GM10248 (cell line): ENCODE measurements around the gene NINJ1.

Source experiments
- CTCF ChIA-PET: fragments of 300-600 bp; sonication (Branson Sonifier 250); formaldehyde crosslinking; extraction: SDS; loops from one replicate; lab custom pipeline; 2021; ENCODE audit warnings: antibody characterized with exemption; lab: Yijun Ruan, JAX
- POLR2A ChIA-PET: fragments of 350-650 bp; sonication (Branson Sonifier 250); formaldehyde crosslinking; extraction: SDS; loops from one replicate; lab custom pipeline; 2020; ENCODE audit warnings: antibody characterized with exemption; lab: Yijun Ruan, JAX
- DNase-seq: peaks from one replicate; pipeline ENCODE4 v3.0.0; 2012; ENCODE audit errors: extremely low spot score
- CTCF ChIP-seq: IDR thresholded peaks from 2 replicates; pipeline ENCODE4 v1.5.1; 2012; ENCODE audit warnings: mild to moderate bottlenecking, low read depth; ENCODE audit errors: extremely low read depth, missing control alignments, control extremely low read depth

The NINJ1 gene

GRCh38 chr9:93178851-93179786 is 45.1 kb upstream of the NINJ1 start:
- CTCF ChIA-PET: interaction anchor here (1.6 kb wide), 1 partner anchor 70 kb away, joined by 3 read pairs; no protein-coding TSS in a partner anchor
- TF ChIP-seq CTCF: no peak
- no peak for DNase-seq
- POLR2A ChIA-PET: no interaction called here

GRCh38 chr9:93177676-93178075 is 43.6 kb upstream of the NINJ1 start:
- no peak for TF ChIP-seq CTCF
- ChIA-PET CTCF (interaction anchor here (1.6 kb wide), 1 partner anchor 69 kb away, joined by 3 read pairs; no protein-coding TSS in a partner anchor), POLR2A (no interaction called here)
- no peak for DNase-seq

- DNase-seq: no peak
- no peak for TF ChIP-seq CTCF
- POLR2A ChIA-PET: no interaction called here
- CTCF ChIA-PET: interaction anchor here (0.8 kb wide), 1 partner anchor 128 kb away, joined by 3 read pairs; no protein-coding TSS in a partner anchor
Observed at GRCh38 chr9:93174976-93175375, 40.9 kb upstream of the NINJ1 start.

- POLR2A ChIA-PET: no interaction called here
- no peak for TF ChIP-seq CTCF
- CTCF ChIA-PET: no interaction called here
- DNase-seq: no peak
Observed at GRCh38 chr9:93173365-93174051, 39.5 kb upstream of the NINJ1 start.

GRCh38 chr9:93172666-93173364 is 38.8 kb upstream of the NINJ1 start:
- DNase-seq: no peak
- CTCF ChIA-PET: no interaction called here
- POLR2A ChIA-PET: no interaction called here
- TF ChIP-seq CTCF: no peak
